ENCODE measurements around the gene ADGRB3. TPM values are rescaled to one million over a fixed set of nuclear protein-coding genes. Genes with fewer than 3 reads are reported as not detected.

ADGRB3 gene
- total RNA-seq, 2 experiments from 2014 or later: not detected

- intact Hi-C loops (cut with micrococcal nuclease; ENCODE audit: unreplicated experiment): no loop called here
These were observed 756.0 kb downstream of the ADGRB3 start for GRCh38 chr6:69391106-69391505.

GRCh38 chr6:69392745-69393144, 757.7 kb downstream of the ADGRB3 start:
- Histone ChIP-seq H3K9me3 (ENCODE audit: low read length) (no peaks in the 10 kb centered on the region), H3K27ac (ENCODE audit: low read depth, low read length, poor library complexity, severe bottlenecking) (no peak overlapping the region), H3K9me2 (ENCODE audit: insufficient read depth, low read length) (no peaks in the 10 kb centered on the region), H3K4me3 (ENCODE audit: low read depth, low read length, poor library complexity, severe bottlenecking) (no peak overlapping the region), H2AFZ (ENCODE audit: low read length) (no peak overlapping the region; the same call in 1 of the 2 replicates), H3K36me3 (ENCODE audit: insufficient read depth, low read length) (no peaks in the 10 kb centered on the region), H3K4me1 (ENCODE audit: insufficient read depth, low read length, poor library complexity, severe bottlenecking) (no peaks in the 10 kb centered on the region), H3K79me2 (ENCODE audit: insufficient read depth, low read depth, low read length) (no peaks in the 10 kb centered on the region), H4K20me1 (ENCODE audit: insufficient read depth, low read length) (no peaks in the 10 kb centered on the region), H3K4me2 (ENCODE audit: low read length) (no peak overlapping the region)
- POLR2A ChIA-PET: interaction anchor here (1.1 kb wide), 1 partner anchor 27 kb away, joined by 5 read pairs; no protein-coding TSS in a partner anchor
- DNase-seq (ENCODE audit: low spot score): no peak
- no TSS peak for BruUV-seq (replicated peaks)
- intact Hi-C loops (cut with micrococcal nuclease; ENCODE audit: unreplicated experiment): no loop called here
- CTCF ChIA-PET (ENCODE audit: unreplicated experiment): no interaction called here
- TF ChIP-seq EZH2phosphoT487 (IDR thresholded peaks at IDR 0.05; ENCODE audit: borderline replicate concordance, low read depth, low read length) (no peak), CTCF (conservative IDR thresholded peaks at IDR 0.05; ENCODE audit: low read length) (no peak)

More at GRCh38 chr6:69391106-69391505, 756.0 kb downstream of the ADGRB3 start:
- H3K4me3 ChIP-seq (ENCODE audit: low read depth, low read length, poor library complexity, severe bottlenecking): no peak overlapping the region
- no peaks in the 10 kb centered on the region for H3K79me2 ChIP-seq (ENCODE audit: insufficient read depth, low read depth, low read length)
- no peak overlapping the region for H3K27ac ChIP-seq (ENCODE audit: low read depth, low read length, poor library complexity, severe bottlenecking)
- no peak for DNase-seq (ENCODE audit: low spot score)
- H4K20me1 ChIP-seq (ENCODE audit: insufficient read depth, low read length): no peaks in the 10 kb centered on the region
- no peaks in the 10 kb centered on the region for H3K4me1 ChIP-seq (ENCODE audit: insufficient read depth, low read length, poor library complexity, severe bottlenecking)
- H3K9me2 ChIP-seq (ENCODE audit: insufficient read depth, low read length): no peaks in the 10 kb centered on the region
- BruUV-seq (replicated peaks): no TSS peak
- no peak for TF ChIP-seq EZH2phosphoT487 (IDR thresholded peaks at IDR 0.05; ENCODE audit: borderline replicate concordance, low read depth, low read length)
- TF ChIP-seq CTCF (conservative IDR thresholded peaks at IDR 0.05; ENCODE audit: low read length): no peak
- no peak overlapping the region for H2AFZ ChIP-seq (ENCODE audit: low read length)
- H3K36me3 ChIP-seq (ENCODE audit: insufficient read depth, low read length): no peaks in the 10 kb centered on the region
- H3K9me3 ChIP-seq (ENCODE audit: low read length): no peaks in the 10 kb centered on the region
- CTCF ChIA-PET (ENCODE audit: unreplicated experiment): no interaction called here
- H3K4me2 ChIP-seq (ENCODE audit: low read length): no peak overlapping the region
- POLR2A ChIA-PET: interaction anchor here (0.7 kb wide), 1 partner anchor 35 kb away, joined by 3 read pairs; no protein-coding TSS in a partner anchor

GRCh38 chr6:69398311-69398710, 763.2 kb downstream of the ADGRB3 start:
- Histone ChIP-seq H3K9me2 (ENCODE audit: insufficient read depth, low read length) (no peaks in the 10 kb centered on the region), H2AFZ (ENCODE audit: low read length) (no peak overlapping the region), H3K36me3 (ENCODE audit: insufficient read depth, low read length) (no peaks in the 10 kb centered on the region), H4K20me1 (ENCODE audit: insufficient read depth, low read length) (no peaks in the 10 kb centered on the region), H3K4me1 (ENCODE audit: insufficient read depth, low read length, poor library complexity, severe bottlenecking) (no peaks in the 10 kb centered on the region), H3K4me2 (ENCODE audit: low read length) (no peak overlapping the region), H3K4me3 (ENCODE audit: low read depth, low read length, poor library complexity, severe bottlenecking) (no peak overlapping the region), H3K9me3 (ENCODE audit: low read length) (no peaks in the 10 kb centered on the region), H3K27ac (ENCODE audit: low read depth, low read length, poor library complexity, severe bottlenecking) (no peak overlapping the region), H3K79me2 (ENCODE audit: insufficient read depth, low read depth, low read length) (no peaks in the 10 kb centered on the region)
- ChIA-PET POLR2A (no interaction called here), CTCF (ENCODE audit: unreplicated experiment) (no interaction called here)
- no TSS peak for BruUV-seq (replicated peaks)
- intact Hi-C loops (cut with micrococcal nuclease; ENCODE audit: unreplicated experiment): no loop called here
- no peak for DNase-seq (ENCODE audit: low spot score)
- no peak for TF ChIP-seq CTCF (conservative IDR thresholded peaks at IDR 0.05; ENCODE audit: low read length)
- TF ChIP-seq EZH2phosphoT487 (IDR thresholded peaks at IDR 0.05; ENCODE audit: borderline replicate concordance, low read depth, low read length): no peak

Measured in OCI-LY7 (cell line).